HepG2 (cell line): ENCODE data around the gene CNFN. TPM values are rescaled to one million over a fixed set of nuclear protein-coding genes. Genes with fewer than 3 reads are reported as not detected.

ENCODE experiments used
- CHD2 ChIP-seq: IDR thresholded peaks from 2 replicates; pipeline ENCODE4 v1.6.1; 2011; ENCODE audit warnings: low read depth, low read length, improper control_type of control experiment
- CSRNP2 ChIP-seq: sonication (generic); formaldehyde crosslinking; conservative IDR thresholded peaks from 2 replicates; pipeline ENCODE4 v1.8.0; 2022; ENCODE audit warnings: low read depth, missing genetic modification reagents
- EP300 ChIP-seq, 3 experiments: sonication (generic) in 1 of 3; formaldehyde crosslinking in 1 of 3; IDR thresholded peaks; 2 replicates each; pipeline versions ENCODE4 v1.5.1 to v1.6.1; 2011 to 2020; ENCODE audit warnings: low read depth in 2 of 3, low read length in 2 of 3, borderline replicate concordance in 1 of 3, improper control_type of control experiment in 1 of 3, mild to moderate bottlenecking in 1 of 3, missing genetic modification reagents in 1 of 3, moderate library complexity in 1 of 3
- HOXA3 ChIP-seq: sonication (generic); formaldehyde crosslinking; IDR thresholded peaks from 2 replicates; pipeline ENCODE4 v1.5.0; 2020; ENCODE audit warnings: missing genetic modification reagents
- KDM1A ChIP-seq: IDR thresholded peaks from 2 replicates; pipeline ENCODE4 v1.6.1; 2016; ENCODE audit warnings: missing compliant biosample characterization
- MED8 ChIP-seq: sonication (generic); formaldehyde crosslinking; IDR thresholded peaks from 2 replicates; pipeline ENCODE4 v1.8.1; 2023; ENCODE audit warnings: mild to moderate bottlenecking, missing genetic modification reagents; ENCODE audit not compliant: insufficient replicate concordance
- MEIS2 ChIP-seq: sonication (generic); formaldehyde crosslinking; IDR thresholded peaks from 2 replicates; pipeline ENCODE4 v1.9.0; 2021; ENCODE audit warnings: mild to moderate bottlenecking, missing genetic modification reagents
- NCOA2 ChIP-seq: sonication (generic); formaldehyde crosslinking; IDR thresholded peaks from 2 replicates; pipeline ENCODE4 v1.8.0; 2022; ENCODE audit warnings: inconsistent platforms
- PRDM15 ChIP-seq: sonication (generic); formaldehyde crosslinking; IDR thresholded peaks from 2 replicates; pipeline ENCODE4 v1.4.0; 2020; ENCODE audit warnings: missing genetic modification reagents
- REXO4 ChIP-seq: sonication (generic); formaldehyde crosslinking; IDR thresholded peaks from 2 replicates; pipeline ENCODE4 v1.8.0; 2022; ENCODE audit warnings: missing genetic modification reagents, mild to moderate bottlenecking, borderline replicate concordance
- SIN3A ChIP-seq: IDR thresholded peaks from 2 replicates; pipeline ENCODE4 v1.6.1; 2011; ENCODE audit warnings: low read depth, mild to moderate bottlenecking, control low read depth, low read length, borderline replicate concordance
- SP140L ChIP-seq: sonication (generic); formaldehyde crosslinking; IDR thresholded peaks from 2 replicates; pipeline ENCODE4 v1.4.0; 2020; ENCODE audit warnings: missing genetic modification reagents, borderline replicate concordance
- ZNF558 ChIP-seq: sonication (generic); formaldehyde crosslinking; IDR thresholded peaks from 2 replicates; pipeline ENCODE4 v1.9.0; 2022; ENCODE audit warnings: mild to moderate bottlenecking, missing genetic modification reagents, borderline replicate concordance
- ZNF609 ChIP-seq: sonication (generic); formaldehyde crosslinking; IDR thresholded peaks from 2 replicates; pipeline ENCODE4 v1.4.0; 2020; ENCODE audit warnings: mild to moderate bottlenecking, missing genetic modification reagents, borderline replicate concordance
- polyA plus RNA-seq, 8 experiments: library from polyadenylated mRNA; depleted of rRNA in 3 of 8; stranded (reverse) in 7 of 8; unstranded in 1 of 8; fragments of >200 nt; fragmentation: Illumina TruSeq in 4 of 8; extraction: Trizol in 4 of 8; gene quantifications; 2 replicates each; pipeline versions ENCODE4 v1.2.1 to v1.2.3, GENCODE V29; 2011 to 2016; ENCODE audit warnings: low read depth in 4 of 8, missing spikeins in 1 of 8, mixed read lengths in 1 of 8; ENCODE audit not compliant: insufficient read depth in 1 of 8
- total RNA-seq, 5 experiments: library from RNA; depleted of rRNA; stranded (reverse); fragments of >200 nt; fragmentation: Illumina TruSeq; extraction: Trizol; gene quantifications; 2 replicates each; pipeline ENCODE4 v1.2.3, GENCODE V29; 2016; ENCODE audit warnings: low read depth in 1 of 5
- TF ChIP-seq, protein P1 (sequence below): sonication (generic); formaldehyde crosslinking; conservative IDR thresholded peaks from 2 replicates; pipeline ENCODE4 v1.4.0; 2020; ENCODE audit warnings: mild to moderate bottlenecking, missing genetic modification reagents, moderate library complexity

CNFN gene
- total and polyA plus RNA-seq, 2 of the 13 experiments (the other 11 are each of a cell fraction or from before 2014, with no cell fraction given): 0.35 to 1.1 TPM

- no peak for TF ChIP-seq ZNF609 (CRISPR knock-in tag)
- TF ChIP-seq CSRNP2: no peak
- TF ChIP-seq PRDM15 (CRISPR knock-in tag): peak; percentile 63; the same call in 1 of the 2 replicates
- TF ChIP-seq MEIS2 (CRISPR knock-in tag): no peak
- TF ChIP-seq, protein P1, sequence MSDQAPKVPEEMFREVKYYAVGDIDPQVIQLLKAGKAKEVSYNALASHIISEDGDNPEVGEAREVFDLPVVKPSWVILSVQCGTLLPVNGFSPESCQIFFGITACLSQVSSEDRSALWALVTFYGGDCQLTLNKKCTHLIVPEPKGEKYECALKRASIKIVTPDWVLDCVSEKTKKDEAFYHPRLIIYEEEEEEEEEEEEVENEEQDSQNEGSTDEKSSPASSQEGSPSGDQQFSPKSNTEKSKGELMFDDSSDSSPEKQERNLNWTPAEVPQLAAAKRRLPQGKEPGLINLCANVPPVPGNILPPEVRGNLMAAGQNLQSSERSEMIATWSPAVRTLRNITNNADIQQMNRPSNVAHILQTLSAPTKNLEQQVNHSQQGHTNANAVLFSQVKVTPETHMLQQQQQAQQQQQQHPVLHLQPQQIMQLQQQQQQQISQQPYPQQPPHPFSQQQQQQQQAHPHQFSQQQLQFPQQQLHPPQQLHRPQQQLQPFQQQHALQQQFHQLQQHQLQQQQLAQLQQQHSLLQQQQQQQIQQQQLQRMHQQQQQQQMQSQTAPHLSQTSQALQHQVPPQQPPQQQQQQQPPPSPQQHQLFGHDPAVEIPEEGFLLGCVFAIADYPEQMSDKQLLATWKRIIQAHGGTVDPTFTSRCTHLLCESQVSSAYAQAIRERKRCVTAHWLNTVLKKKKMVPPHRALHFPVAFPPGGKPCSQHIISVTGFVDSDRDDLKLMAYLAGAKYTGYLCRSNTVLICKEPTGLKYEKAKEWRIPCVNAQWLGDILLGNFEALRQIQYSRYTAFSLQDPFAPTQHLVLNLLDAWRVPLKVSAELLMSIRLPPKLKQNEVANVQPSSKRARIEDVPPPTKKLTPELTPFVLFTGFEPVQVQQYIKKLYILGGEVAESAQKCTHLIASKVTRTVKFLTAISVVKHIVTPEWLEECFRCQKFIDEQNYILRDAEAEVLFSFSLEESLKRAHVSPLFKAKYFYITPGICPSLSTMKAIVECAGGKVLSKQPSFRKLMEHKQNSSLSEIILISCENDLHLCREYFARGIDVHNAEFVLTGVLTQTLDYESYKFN: 0 out of 2 replicates have a peak, but pooled peaks have one; percentile 30
- TF ChIP-seq EP300 (IDR thresholded peaks at IDR 0.05; ENCODE audit: low read depth in 2 of 2, low read length in 2 of 2): no peak
- no peak for TF ChIP-seq EP300 (CRISPR knock-in tag; IDR thresholded peaks at IDR 0.05; ENCODE audit: borderline replicate concordance)
- no peak for TF ChIP-seq HOXA3
- no peak for TF ChIP-seq SP140L (CRISPR knock-in tag)
- TF ChIP-seq NCOA2 (CRISPR knock-in tag): no peak
- no peak for TF ChIP-seq SIN3A
- no peak for TF ChIP-seq MED8
- TF ChIP-seq KDM1A: no peak
- TF ChIP-seq CHD2: no peak
- no peak for TF ChIP-seq REXO4 (CRISPR knock-in tag)
- no peak for TF ChIP-seq ZNF558 (CRISPR knock-in tag)
Observed at GRCh38 chr19:42422901-42423461, 32.9 kb upstream of the CNFN start (continued).
